Astrocyte (in vitro differentiated cells and primary cell): ENCODE measurements around the gene CCND2.

Experiments used
- CTCF ChIP-seq: IDR thresholded peaks from 2 replicates; pipeline ENCODE4 v1.5.1; 2011; ENCODE audit warnings: low read depth, mild to moderate bottlenecking, inconsistent platforms, low read length, moderate library complexity; ENCODE audit not compliant: insufficient read depth
- EZH2 ChIP-seq: IDR thresholded peaks from 2 replicates; pipeline ENCODE4 v1.6.1; 2012; ENCODE audit warnings: mild to moderate bottlenecking, low read length, inconsistent platforms; ENCODE audit not compliant: insufficient read depth

GRCh38 chr12:4297617-4298016 lies 24.1 kb downstream of the CCND2 start:
- TF ChIP-seq CTCF, result no peak
- TF ChIP-seq EZH2, result no peak
